HG02678 (cell line): ENCODE results near the gene HIBADH.
"Not testable (repeated sequence)": the region's sequence is repeated elsewhere in the genome, so short reads cannot be mapped to it uniquely, and the experiment has no call there.

Source experiments
- ATAC-seq: cut with Tn5 transposase; IDR thresholded peaks from one replicate; pipeline ENCODE4 v1.9.1; 2021; ENCODE audit warnings: mild to moderate bottlenecking, moderate library complexity; ENCODE audit not compliant: unreplicated experiment

Gene HIBADH

DNA sequence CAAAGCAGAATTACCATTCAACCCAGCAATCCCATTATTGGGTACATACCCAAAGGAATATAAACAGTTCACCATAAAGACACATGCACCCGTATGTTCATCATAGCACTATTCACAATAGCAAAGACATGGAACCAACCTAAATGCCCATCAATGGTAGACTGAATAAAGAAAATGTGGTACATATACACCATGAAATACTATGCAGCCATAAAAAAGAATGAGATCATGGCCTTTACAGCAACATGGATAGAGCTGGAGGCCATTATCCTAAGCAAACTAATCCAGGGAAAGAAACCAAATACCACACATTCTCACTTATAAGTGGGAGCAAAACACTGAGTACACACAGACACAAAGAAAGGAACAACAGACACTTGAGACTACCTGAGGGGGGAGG, 23.6 kb downstream of the HIBADH start:
- not testable (repeated sequence) for ATAC-seq

DNA sequence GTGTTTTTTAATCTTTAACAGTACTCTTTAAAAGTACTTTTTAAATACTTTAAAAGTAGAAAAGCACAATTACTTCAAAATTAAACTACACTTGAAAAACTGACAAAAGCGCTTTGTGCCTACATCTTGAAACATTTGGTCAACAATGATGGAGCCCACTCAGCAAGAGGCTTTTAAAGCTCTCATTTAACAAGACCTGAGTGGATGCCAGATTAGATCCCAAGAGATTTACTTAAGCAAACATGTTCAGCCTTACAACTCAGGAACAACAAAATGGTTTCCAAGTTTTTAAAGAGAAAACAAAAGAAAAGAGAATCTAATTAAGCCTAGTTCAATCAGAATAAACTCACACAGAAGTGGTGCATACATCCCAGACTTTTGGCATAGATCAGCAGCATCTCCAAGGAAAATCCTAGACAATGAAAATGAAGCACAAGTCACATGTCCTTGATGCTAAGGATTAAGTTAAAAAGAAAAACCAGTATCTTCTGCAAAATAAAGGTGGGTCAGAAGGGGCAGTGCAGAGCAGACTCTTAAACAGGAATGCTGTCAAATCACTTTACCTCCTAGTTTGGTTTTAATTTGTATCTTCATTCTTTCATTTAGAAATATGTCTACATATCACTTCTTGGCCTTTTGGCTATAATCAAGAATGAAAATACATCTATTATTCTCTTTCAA, 26.2 kb downstream of the HIBADH start:
- ATAC-seq: no peak

- no peak for ATAC-seq
Observed at GRCh38 chr7:27635728-27636127, 27.0 kb downstream of the HIBADH start.

GRCh38 chr7:27634671-27635493, 27.8 kb downstream of the HIBADH start:
- no peak for ATAC-seq

DNA sequence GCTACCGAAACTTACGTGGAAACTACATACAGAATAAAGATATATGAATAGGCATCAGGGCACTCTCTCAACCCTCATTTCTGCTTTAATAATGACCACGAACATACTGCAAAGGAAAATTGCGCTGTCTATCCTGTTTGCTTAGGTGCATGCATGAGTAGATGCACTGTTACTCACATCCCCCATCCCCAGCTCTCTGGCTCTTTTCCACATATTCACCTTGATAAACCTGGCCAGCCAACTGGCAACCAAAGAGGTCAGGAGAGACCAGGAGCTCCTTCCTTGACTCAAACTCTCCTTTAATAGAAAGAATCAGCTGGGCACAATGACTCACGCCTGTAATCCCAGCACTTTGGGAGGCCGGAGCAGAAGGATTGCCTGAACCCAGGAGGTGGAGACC, 29.6 kb downstream of the HIBADH start:
- no peak for ATAC-seq

DNA sequence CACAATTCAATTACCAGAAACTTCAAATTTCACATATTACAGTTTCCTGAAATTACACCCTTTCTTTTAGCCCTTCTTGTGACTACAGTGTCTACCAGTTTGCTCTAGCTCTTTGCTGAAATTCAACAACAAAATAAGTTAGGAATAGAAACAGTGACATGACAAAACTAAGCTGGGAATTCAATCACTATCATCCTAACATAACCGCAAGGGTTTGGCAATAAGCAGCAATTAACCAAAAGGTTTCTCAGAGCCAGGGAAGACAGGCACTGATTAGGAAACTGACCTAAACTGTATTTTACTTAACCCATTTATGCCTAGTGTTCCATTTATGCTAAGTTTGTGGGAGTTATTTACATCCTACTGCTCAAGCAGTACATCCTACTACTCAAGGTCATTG, 31.3 kb downstream of the HIBADH start:
- ATAC-seq: no peak

GRCh38 chr7:27627146-27627545, 35.5 kb downstream of the HIBADH start:
- no peak for ATAC-seq

DNA sequence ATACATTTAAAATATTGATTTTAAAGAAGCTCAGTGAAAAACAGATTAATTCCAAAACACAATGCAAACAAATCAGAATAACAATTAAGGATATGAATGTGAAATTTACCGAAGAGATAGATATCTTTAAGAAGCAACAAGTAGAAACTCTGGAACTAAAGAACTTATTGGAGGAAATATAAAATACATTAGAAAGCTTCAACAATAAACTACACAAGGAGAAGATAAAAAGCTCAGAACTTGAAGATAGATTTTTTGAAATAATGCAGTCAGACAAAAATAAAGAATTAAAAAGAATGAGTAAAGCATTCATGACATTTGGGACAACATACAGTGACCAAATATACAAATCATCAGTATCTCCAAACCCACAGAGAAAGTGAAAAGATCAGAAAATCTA, 43.2 kb downstream of the HIBADH start:
- ATAC-seq: no peak

- no peak for ATAC-seq
Observed at GRCh38 chr7:27617651-27618381, 44.9 kb downstream of the HIBADH start.

DNA sequence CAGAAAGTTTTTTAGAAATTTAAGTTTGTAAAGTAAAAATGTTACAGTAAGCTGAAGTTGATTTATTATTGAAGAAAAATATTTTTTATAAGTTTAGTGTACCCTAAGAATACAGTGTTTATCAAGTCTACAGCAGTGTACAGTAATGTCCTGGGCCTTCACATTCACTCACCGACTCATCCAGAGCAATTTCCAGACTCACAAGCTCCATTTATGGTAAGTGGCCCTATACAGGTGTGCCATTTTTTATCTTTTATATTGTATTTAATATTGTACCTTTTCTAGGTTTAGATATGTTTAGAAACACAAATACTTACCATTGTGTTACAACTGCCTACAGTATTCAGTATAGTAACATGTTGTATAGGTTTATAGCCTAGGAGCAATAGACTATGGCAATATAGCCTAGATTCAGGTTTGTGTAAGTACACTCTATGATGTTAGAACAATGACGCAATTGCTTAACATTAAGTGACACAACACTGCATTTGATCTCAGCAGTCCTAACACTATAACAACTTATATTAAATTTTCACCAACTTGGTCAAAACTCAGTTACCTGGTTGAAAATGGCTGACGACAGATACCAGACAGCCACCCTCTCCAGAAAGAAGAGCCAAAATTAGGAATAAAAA, 45.7 kb downstream of the HIBADH start:
- ATAC-seq: no peak

GRCh38 chr7:27616186-27616491, 46.5 kb downstream of the HIBADH start:
- no peak for ATAC-seq

DNA sequence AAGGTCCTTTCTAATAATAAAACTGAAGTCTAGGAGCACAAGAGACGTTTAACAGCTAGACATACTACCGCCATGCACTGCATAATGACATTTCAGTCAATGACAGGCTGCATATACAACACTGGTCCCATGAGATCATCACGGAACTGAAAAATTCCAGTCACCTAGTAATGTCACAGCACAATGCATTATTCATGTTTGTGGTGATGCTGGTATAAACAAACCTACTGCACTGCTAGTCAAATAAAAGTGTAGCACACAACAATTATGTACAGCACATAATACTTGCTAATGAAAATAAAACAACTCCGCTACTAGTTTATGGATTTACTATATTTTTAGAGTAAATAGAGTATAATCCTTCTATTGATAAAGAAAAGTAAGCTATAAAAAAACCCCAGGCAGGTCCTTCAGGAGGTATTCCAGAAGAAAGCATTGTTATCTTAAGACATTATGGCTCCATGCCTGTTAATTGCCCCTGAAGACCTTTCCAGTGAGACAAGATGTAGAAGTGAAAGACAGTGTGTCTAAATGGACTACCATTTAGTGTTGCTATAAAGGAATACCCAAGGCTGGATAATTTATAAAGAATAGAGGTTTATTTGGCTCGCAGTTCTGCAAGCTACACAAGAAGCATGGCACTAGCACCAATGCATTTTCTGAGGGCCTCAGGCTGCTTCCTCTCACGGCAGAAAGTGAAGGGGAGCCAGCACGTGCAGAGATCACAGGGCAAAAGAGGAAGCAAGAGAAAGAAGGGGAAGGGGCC, 47.1 kb downstream of the HIBADH start:
- no peak for ATAC-seq

DNA sequence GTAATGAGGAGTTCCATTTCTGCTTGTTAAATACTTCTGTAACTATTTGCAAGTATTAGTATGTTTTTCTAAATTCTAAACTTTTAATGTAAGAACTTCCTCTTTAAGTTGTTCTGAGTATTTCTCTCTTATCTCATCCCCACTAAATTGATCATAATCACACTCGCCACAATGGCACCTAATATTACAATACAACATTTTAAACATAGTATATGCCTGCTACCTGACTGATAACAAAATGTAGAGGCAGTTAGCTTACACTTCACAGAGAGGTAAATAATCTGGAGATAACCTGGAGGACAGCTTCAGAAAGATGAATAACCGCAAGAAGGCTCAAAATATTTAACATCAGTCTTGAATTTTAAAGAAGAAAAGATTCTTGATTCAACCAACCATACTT, 48.6 kb downstream of the HIBADH start:
- ATAC-seq: no peak

- ATAC-seq: no peak
Observed at GRCh38 chr7:27611059-27611458, 51.6 kb downstream of the HIBADH start.

DNA sequence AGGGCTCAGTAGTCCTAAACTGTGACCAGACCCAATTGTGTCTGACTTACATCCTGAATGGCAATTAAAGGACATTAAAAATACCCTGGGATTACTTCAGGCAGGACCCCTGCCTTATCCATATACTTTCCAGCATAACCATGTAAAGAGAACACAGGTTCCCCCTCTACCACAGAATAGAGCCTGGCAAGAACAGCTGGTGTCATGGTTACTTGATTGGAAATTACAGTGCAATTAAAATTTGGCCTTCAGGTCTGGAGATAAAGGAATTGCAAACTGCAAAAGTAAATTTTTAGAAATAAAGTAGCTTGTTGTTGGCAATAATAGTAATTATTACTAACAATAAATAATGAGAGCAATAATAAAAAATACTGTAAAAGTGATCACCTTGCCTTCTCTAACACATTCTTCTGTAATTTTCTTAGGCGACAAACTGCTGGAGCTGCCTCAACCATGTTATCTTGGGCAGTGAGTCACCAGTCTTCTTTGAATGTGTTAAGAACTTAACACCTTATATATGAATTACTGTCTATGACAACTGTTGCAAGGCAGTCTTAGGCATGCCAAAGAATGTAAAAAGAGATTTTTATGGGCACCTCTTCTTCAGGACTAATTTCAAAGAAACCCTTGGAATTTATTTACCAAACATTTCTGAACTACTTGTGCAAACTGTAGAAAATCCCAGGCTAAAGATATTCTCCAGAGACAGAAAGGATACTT, 53.7 kb downstream of the HIBADH start:
- no peak for ATAC-seq

- ATAC-seq: no peak
Observed at GRCh38 chr7:27607210-27607606, 55.5 kb downstream of the HIBADH start.

GRCh38 chr7:27606270-27607209, 56.1 kb downstream of the HIBADH start:
- no peak for ATAC-seq

GRCh38 chr7:27605689-27606269, 56.9 kb downstream of the HIBADH start:
- ATAC-seq: no peak

- ATAC-seq: no peak
Observed at GRCh38 chr7:27605283-27605682, 57.4 kb downstream of the HIBADH start.
